ENCODE results near the gene KCNK13.

DNA sequence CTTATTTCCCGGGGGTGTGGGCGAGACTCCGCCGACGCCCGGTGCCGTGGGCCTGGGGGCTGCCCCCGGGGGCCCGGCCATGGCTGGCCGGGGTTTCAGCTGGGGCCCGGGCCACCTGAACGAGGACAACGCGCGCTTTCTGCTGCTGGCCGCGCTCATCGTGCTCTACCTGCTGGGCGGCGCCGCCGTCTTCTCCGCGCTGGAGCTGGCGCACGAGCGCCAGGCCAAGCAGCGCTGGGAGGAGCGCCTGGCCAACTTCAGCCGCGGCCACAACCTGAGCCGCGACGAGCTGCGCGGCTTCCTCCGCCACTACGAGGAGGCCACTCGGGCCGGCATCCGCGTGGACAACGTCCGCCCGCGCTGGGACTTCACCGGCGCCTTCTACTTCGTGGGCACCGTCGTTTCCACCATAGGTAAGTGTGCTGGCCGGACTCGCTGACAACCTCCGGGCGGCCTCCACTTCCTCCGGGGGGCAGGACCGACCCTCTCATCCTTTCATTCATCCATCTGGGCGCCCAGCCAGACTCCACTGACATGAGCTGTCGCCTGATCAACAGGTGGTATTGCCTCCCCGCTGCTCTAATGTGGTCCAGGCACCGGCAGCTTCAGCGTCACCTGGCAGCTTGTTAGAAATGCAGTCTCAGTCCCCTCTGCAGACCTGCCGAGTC is 467 bp downstream of the KCNK13 start:
- TF ChIP-seq EZH2 (IDR thresholded peaks at IDR 0.05; ENCODE audit: low read depth, unreplicated experiment) (no peak), CREB1 (CRISPR knock-in tag; IDR thresholded peaks at IDR 0.05; ENCODE audit: low read depth) (no peak), EZH2phosphoT487 (IDR thresholded peaks at IDR 0.05; ENCODE audit: unreplicated experiment) (peak; percentile 38), ZNF114 (CRISPR knock-in tag; IDR thresholded peaks at IDR 0.05) (no peak), POLR2AphosphoS5 (IDR thresholded peaks at IDR 0.05; ENCODE audit: low read depth) (no peak), JUNB (IDR thresholded peaks at IDR 0.05; ENCODE audit: unreplicated experiment) (no peak), ZNF331 (CRISPR knock-in tag; IDR thresholded peaks at IDR 0.05; ENCODE audit: low read depth) (no peak), STAT1 (IDR thresholded peaks at IDR 0.05; ENCODE audit: unreplicated experiment) (no peak), NANOG (IDR thresholded peaks at IDR 0.05; ENCODE audit: borderline replicate concordance) (no peak)
- TF ChIP-seq, protein P1, sequence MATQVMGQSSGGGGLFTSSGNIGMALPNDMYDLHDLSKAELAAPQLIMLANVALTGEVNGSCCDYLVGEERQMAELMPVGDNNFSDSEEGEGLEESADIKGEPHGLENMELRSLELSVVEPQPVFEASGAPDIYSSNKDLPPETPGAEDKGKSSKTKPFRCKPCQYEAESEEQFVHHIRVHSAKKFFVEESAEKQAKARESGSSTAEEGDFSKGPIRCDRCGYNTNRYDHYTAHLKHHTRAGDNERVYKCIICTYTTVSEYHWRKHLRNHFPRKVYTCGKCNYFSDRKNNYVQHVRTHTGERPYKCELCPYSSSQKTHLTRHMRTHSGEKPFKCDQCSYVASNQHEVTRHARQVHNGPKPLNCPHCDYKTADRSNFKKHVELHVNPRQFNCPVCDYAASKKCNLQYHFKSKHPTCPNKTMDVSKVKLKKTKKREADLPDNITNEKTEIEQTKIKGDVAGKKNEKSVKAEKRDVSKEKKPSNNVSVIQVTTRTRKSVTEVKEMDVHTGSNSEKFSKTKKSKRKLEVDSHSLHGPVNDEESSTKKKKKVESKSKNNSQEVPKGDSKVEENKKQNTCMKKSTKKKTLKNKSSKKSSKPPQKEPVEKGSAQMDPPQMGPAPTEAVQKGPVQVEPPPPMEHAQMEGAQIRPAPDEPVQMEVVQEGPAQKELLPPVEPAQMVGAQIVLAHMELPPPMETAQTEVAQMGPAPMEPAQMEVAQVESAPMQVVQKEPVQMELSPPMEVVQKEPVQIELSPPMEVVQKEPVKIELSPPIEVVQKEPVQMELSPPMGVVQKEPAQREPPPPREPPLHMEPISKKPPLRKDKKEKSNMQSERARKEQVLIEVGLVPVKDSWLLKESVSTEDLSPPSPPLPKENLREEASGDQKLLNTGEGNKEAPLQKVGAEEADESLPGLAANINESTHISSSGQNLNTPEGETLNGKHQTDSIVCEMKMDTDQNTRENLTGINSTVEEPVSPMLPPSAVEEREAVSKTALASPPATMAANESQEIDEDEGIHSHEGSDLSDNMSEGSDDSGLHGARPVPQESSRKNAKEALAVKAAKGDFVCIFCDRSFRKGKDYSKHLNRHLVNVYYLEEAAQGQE (IDR thresholded peaks at IDR 0.05; ENCODE audit: unreplicated experiment): no peak
- TF ChIP-seq, protein P2, sequence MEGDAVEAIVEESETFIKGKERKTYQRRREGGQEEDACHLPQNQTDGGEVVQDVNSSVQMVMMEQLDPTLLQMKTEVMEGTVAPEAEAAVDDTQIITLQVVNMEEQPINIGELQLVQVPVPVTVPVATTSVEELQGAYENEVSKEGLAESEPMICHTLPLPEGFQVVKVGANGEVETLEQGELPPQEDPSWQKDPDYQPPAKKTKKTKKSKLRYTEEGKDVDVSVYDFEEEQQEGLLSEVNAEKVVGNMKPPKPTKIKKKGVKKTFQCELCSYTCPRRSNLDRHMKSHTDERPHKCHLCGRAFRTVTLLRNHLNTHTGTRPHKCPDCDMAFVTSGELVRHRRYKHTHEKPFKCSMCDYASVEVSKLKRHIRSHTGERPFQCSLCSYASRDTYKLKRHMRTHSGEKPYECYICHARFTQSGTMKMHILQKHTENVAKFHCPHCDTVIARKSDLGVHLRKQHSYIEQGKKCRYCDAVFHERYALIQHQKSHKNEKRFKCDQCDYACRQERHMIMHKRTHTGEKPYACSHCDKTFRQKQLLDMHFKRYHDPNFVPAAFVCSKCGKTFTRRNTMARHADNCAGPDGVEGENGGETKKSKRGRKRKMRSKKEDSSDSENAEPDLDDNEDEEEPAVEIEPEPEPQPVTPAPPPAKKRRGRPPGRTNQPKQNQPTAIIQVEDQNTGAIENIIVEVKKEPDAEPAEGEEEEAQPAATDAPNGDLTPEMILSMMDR (conservative IDR thresholded peaks at IDR 0.05; ENCODE audit: low read depth in 2 of 2): no peak
- TF ChIP-seq, protein P3, sequence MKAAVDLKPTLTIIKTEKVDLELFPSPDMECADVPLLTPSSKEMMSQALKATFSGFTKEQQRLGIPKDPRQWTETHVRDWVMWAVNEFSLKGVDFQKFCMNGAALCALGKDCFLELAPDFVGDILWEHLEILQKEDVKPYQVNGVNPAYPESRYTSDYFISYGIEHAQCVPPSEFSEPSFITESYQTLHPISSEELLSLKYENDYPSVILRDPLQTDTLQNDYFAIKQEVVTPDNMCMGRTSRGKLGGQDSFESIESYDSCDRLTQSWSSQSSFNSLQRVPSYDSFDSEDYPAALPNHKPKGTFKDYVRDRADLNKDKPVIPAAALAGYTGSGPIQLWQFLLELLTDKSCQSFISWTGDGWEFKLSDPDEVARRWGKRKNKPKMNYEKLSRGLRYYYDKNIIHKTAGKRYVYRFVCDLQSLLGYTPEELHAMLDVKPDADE (IDR thresholded peaks at IDR 0.05): no peak
- TF ChIP-seq, protein P4, sequence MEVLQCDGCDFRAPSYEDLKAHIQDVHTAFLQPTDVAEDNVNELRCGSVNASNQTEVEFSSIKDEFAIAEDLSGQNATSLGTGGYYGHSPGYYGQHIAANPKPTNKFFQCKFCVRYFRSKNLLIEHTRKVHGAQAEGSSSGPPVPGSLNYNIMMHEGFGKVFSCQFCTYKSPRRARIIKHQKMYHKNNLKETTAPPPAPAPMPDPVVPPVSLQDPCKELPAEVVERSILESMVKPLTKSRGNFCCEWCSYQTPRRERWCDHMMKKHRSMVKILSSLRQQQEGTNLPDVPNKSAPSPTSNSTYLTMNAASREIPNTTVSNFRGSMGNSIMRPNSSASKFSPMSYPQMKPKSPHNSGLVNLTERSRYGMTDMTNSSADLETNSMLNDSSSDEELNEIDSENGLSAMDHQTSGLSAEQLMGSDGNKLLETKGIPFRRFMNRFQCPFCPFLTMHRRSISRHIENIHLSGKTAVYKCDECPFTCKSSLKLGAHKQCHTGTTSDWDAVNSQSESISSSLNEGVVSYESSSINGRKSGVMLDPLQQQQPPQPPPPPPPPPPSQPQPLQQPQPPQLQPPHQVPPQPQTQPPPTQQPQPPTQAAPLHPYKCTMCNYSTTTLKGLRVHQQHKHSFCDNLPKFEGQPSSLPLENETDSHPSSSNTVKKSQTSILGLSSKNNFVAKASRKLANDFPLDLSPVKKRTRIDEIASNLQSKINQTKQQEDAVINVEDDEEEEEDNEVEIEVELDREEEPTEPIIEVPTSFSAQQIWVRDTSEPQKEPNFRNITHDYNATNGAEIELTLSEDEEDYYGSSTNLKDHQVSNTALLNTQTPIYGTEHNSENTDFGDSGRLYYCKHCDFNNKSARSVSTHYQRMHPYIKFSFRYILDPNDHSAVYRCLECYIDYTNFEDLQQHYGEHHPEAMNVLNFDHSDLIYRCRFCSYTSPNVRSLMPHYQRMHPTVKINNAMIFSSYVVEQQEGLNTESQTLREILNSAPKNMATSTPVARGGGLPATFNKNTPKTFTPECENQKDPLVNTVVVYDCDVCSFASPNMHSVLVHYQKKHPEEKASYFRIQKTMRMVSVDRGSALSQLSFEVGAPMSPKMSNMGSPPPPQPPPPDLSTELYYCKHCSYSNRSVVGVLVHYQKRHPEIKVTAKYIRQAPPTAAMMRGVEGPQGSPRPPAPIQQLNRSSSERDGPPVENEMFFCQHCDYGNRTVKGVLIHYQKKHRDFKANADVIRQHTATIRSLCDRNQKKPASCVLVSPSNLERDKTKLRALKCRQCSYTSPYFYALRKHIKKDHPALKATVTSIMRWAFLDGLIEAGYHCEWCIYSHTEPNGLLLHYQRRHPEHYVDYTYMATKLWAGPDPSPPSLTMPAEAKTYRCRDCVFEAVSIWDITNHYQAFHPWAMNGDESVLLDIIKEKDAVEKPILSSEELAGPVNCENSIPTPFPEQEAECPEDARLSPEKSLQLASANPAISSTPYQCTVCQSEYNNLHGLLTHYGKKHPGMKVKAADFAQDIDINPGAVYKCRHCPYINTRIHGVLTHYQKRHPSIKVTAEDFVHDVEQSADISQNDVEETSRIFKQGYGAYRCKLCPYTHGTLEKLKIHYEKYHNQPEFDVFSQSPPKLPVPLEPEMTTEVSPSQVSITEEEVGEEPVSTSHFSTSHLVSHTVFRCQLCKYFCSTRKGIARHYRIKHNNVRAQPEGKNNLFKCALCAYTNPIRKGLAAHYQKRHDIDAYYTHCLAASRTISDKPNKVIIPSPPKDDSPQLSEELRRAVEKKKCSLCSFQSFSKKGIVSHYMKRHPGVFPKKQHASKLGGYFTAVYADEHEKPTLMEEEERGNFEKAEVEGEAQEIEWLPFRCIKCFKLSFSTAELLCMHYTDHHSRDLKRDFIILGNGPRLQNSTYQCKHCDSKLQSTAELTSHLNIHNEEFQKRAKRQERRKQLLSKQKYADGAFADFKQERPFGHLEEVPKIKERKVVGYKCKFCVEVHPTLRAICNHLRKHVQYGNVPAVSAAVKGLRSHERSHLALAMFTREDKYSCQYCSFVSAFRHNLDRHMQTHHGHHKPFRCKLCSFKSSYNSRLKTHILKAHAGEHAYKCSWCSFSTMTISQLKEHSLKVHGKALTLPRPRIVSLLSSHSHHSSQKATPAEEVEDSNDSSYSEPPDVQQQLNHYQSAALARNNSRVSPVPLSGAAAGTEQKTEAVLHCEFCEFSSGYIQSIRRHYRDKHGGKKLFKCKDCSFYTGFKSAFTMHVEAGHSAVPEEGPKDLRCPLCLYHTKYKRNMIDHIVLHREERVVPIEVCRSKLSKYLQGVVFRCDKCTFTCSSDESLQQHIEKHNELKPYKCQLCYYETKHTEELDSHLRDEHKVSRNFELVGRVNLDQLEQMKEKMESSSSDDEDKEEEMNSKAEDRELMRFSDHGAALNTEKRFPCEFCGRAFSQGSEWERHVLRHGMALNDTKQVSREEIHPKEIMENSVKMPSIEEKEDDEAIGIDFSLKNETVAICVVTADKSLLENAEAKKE (CRISPR knock-in tag; IDR thresholded peaks at IDR 0.05): no peak

Measured in GM23338 (cell line).